ENCODE results near the gene CUL4A.

Gene CUL4A

GRCh38 chr13:113272031-113272430, 62.6 kb downstream of the CUL4A start:
- Histone ChIP-seq H3K4me2 (ENCODE audit: insufficient read depth, low read length) (no peak overlapping the region), H3K4me3 (ENCODE audit: low read depth in 1 of 2, low read length in 2 of 2) (no peak overlapping the region), H3K27ac (ENCODE audit: low read length) (no peak overlapping the region), H3K27me3 (ENCODE audit: insufficient read depth, low read length, poor library complexity) (no peaks in the 10 kb centered on the region), H3K9me3 (ENCODE audit: insufficient read depth, low read length, severe bottlenecking) (no peaks in the 10 kb centered on the region), H3K9ac (ENCODE audit: low read depth, low read length) (no peak overlapping the region), H3K79me2 (ENCODE audit: insufficient read depth, low read length) (no peaks in the 10 kb centered on the region), H4K20me1 (ENCODE audit: insufficient read depth, low read length) (no peaks in the 10 kb centered on the region), H2AFZ (ENCODE audit: low read depth, low read length) (no peak overlapping the region), H3K36me3 (ENCODE audit: insufficient read depth, low read length) (no peaks in the 10 kb centered on the region), H3K4me1 (ENCODE audit: insufficient read depth, low read length) (peaks cover 6% of the 10 kb centered on the region; the same call in 1 of the 2 replicates)
- DNase-seq: no peak
- TF ChIP-seq CTCF (IDR thresholded peaks at IDR 0.05; ENCODE audit: borderline replicate concordance, extremely low read depth, low read length, poor library complexity, severe bottlenecking) (no peak), EZH2 (IDR thresholded peaks at IDR 0.05; ENCODE audit: borderline replicate concordance, low read depth, low read length, severe bottlenecking) (no peak)
- ATAC-seq (ENCODE audit: insufficient read depth, low read depth): no peak

- Histone ChIP-seq H3K4me2 (ENCODE audit: insufficient read depth, low read length) (no peak overlapping the region), H2AFZ (ENCODE audit: low read depth, low read length) (no peak overlapping the region), H3K36me3 (ENCODE audit: insufficient read depth, low read length) (no peaks in the 10 kb centered on the region), H3K9ac (ENCODE audit: low read depth, low read length) (no peak overlapping the region), H3K9me3 (ENCODE audit: insufficient read depth, low read length, severe bottlenecking) (no peaks in the 10 kb centered on the region), H3K4me1 (ENCODE audit: insufficient read depth, low read length) (peaks cover 6% of the 10 kb centered on the region; the same call in 1 of the 2 replicates), H3K27me3 (ENCODE audit: insufficient read depth, low read length, poor library complexity) (no peaks in the 10 kb centered on the region), H4K20me1 (ENCODE audit: insufficient read depth, low read length) (no peaks in the 10 kb centered on the region), H3K27ac (ENCODE audit: low read length) (no peak overlapping the region), H3K4me3 (ENCODE audit: low read depth in 1 of 2, low read length in 2 of 2) (no peak overlapping the region), H3K79me2 (ENCODE audit: insufficient read depth, low read length) (no peaks in the 10 kb centered on the region)
- ATAC-seq (ENCODE audit: insufficient read depth, low read depth) (no peak), DNase-seq (no peak)
- TF ChIP-seq CTCF (IDR thresholded peaks at IDR 0.05; ENCODE audit: borderline replicate concordance, extremely low read depth, low read length, poor library complexity, severe bottlenecking) (no peak), EZH2 (IDR thresholded peaks at IDR 0.05; ENCODE audit: borderline replicate concordance, low read depth, low read length, severe bottlenecking) (no peak)
These were observed 63.3 kb downstream of the CUL4A start for GRCh38 chr13:113272701-113273181.

GRCh38 chr13:113273321-113273720, 63.9 kb downstream of the CUL4A start:
- no peaks in the 10 kb centered on the region for H4K20me1 ChIP-seq (ENCODE audit: insufficient read depth, low read length)
- no peak overlapping the region for H3K9ac ChIP-seq (ENCODE audit: low read depth, low read length)

More at GRCh38 chr13:113273321-113273720, 63.9 kb downstream of the CUL4A start:
- Histone ChIP-seq H3K36me3 (ENCODE audit: insufficient read depth, low read length) (no peaks in the 10 kb centered on the region), H2AFZ (ENCODE audit: low read depth, low read length) (no peak overlapping the region), H3K27ac (ENCODE audit: low read length) (no peak overlapping the region), H3K79me2 (ENCODE audit: insufficient read depth, low read length) (no peaks in the 10 kb centered on the region), H3K4me2 (ENCODE audit: insufficient read depth, low read length) (no peak overlapping the region), H3K27me3 (ENCODE audit: insufficient read depth, low read length, poor library complexity) (no peaks in the 10 kb centered on the region), H3K4me1 (ENCODE audit: insufficient read depth, low read length) (peaks cover 6% of the 10 kb centered on the region; the same call in 1 of the 2 replicates), H3K9me3 (ENCODE audit: insufficient read depth, low read length, severe bottlenecking) (no peaks in the 10 kb centered on the region), H3K4me3 (ENCODE audit: low read depth in 1 of 2, low read length in 2 of 2) (no peak overlapping the region)
- ATAC-seq (ENCODE audit: insufficient read depth, low read depth): no peak
- DNase-seq: no peak
- TF ChIP-seq CTCF (IDR thresholded peaks at IDR 0.05; ENCODE audit: borderline replicate concordance, extremely low read depth, low read length, poor library complexity, severe bottlenecking): no peak
- TF ChIP-seq EZH2 (IDR thresholded peaks at IDR 0.05; ENCODE audit: borderline replicate concordance, low read depth, low read length, severe bottlenecking): no peak

All from DND-41 (cell line).